Cerebellar cortex (tissue), 1 donor: ENCODE measurements around the gene CNTNAP2.
A peak's percentile ranks its signal among the peaks of the same experiment; 100 is the strongest.

Source experiments
- DNase-seq: peaks from one replicate; pipeline ENCODE4 v3.0.0-alpha.2; 2015; ENCODE audit warnings: low spot score

The CNTNAP2 gene

DNA sequence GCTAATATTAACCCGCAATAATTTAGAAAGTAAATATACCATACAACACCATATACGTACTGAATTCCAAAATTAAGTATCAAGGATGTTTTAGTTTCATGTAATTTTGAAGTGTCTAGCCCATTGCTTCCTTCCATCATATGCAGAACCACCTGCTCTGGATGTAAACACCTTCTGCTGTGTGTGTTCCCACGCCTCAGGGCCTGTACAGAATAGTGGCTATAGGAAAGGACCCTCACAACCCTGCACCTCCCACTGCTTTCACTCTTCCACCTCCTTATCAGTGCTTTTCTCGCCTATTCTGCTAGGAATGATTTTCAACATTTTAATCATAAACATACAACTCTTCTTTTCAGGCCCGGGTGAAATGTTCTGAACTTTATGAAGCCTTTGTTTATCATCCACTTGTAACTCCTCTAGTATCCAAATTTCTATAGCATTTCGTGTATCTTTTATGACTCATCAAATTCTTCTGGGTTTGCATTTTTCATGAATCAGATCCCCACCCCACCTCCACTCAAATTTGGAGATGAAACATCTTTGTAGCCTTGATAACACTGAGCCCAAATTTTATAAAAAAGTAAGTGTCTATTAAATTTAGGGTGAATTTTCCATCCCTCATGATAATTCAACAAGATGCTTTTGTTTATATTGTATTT lies 1367.2 kb downstream of the CNTNAP2 start:
- DNase-seq, result no peak

DNA sequence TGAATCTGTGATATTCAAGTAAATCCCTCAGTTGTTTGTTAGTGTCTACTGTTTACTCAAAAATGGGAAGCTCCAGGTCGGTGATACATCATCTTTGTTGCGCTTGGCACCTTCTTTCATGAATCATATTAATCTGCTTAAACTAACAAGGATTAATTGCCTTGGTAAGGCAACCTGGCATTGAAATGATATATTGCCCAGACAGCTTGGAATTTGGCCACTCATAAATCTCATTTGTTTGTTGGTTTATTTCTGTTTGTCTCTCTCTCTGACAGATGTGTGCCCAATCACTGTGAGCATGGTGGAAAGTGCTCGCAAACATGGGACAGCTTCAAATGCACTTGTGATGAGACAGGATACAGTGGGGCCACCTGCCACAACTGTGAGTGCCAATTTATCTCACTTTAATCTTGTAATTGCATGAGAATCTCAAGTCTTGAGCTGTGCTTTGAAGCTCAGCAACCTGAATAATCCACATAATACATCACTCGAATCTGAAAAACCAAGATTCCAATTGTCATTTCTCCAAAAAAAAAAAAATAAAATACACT lies 1369.1 kb downstream of the CNTNAP2 start:
- no peak for DNase-seq

DNA sequence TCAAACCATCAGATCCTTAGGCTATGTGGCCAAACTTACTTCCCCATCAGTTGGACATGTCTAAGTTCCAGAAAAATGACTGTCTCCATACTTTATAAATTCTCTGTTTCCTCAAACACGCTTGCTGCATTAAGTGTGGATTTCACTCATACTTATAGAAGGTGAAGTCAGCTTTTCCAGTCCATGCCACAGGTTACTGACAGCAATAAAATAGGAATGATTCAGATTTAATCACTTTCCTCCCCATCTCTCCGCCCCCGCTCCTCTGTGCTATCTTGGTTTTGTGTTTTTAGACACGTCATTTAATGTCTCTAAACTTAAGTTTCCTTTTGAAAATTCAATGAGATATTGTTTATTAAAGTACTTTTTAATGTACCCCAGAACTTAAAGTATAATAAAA lies 1376.0 kb downstream of the CNTNAP2 start:
- DNase-seq, result no peak

DNA sequence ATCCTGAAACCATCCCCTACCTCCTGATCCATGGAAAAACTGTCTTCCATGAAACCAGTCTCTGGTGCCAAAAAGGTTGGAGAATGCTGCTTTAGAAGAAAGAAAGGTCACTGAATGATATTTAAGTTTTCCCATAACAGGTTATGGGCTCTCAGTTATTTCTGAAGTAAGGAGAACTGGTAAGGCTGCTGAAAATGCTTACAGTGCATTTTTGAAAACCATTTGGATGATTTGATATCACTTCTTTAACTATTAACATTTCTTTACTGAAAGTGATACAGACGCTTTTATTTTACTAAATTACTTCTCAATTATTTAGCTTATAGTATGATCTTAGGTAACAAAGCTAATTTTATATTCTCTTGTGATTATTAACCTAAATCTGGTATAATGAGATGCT lies 1379.6 kb downstream of the CNTNAP2 start:
- no peak for DNase-seq

DNA sequence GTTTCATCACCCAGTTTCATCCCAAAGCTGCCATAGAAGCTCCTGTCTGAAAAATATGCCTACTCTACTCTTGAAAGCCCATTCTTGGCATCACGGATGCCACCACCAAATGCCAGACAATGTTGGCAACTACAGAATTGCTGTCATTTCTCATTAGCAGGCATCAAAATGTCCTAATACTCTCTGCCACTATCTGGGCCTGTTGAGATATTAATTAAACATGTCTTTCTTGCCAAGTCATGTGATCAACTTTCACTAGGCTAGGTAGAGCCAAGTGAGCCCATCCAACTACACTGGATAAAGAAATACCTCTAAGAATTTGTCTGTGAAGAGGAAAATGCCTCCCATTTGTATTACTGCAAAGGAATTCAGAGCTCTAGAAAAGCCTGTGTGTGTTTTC lies 1380.6 kb downstream of the CNTNAP2 start:
- peak; percentile 87 for DNase-seq

DNA sequence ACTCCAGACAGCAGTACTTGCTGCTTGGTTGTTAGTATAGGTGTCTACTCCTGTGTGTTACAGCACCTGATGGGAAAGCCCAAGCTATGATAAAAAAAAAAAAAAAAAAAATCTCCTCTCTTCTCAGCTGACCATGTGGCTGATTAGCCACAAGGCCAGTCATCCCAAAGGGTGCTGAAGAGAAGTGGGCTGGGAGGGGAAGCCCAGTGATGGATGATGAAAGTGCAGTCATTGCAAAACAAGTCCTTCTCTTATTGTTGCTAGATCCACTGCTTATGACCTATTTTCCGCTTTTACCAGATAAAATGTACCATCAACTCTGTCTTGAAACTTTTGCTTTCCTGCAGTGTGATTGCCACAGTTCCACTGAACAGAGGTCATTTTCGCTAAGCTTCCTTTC lies 1381.5 kb downstream of the CNTNAP2 start:
- DNase-seq, result no peak

DNA sequence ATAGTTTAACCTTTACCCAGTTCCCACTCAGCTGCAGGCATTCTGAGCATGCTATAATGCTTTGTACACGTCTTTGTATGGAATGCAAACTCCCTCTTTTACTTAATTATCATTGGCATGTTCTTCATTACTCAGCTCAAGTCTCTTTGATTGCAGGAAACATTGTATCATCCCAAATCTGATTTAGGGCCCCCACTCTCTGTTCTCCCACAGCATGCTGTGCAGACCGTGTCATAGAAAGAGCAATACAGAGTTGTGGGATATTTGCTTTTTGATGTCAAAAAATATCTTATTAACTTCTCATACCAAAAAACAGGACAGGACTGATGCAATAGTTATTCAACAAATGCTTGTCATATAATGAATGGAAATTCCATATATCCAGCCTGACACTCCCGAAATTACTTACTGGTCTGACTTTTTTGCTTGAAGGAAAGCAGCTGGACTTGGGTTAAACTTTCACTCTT lies 1392.5 kb downstream of the CNTNAP2 start:
- no peak for DNase-seq

DNA sequence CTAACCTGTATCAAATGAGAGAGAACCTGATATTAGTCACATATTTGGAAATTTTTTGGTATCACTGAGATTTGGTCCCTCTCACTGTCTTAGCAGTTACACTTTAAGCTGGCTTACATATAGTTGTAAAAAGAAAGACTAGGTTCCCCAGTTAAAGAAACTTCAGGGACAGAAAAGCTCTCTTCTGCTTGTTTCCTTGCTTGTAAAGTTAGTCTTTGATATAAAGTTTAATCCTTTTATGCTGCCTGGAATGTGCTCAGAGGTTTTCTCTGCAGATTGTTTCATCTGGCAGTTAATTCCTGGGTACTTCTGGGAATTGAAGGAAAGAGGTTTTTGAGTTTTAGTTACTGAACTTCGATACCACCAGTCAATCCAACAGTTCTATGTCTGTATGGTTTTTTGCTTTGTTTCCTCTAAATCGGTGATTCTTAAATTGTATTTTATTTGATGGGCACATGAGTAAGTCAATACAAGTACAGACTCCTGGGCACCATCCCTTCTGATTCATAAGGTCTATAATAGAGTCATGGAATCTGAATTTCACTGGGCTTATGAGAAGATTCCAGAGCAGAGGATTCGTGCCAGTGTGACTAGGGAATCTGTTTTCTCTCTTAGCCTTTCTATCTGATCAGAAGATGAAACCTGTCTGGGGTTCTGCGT lies 1393.1 kb downstream of the CNTNAP2 start:
- DNase-seq, result no peak

DNA sequence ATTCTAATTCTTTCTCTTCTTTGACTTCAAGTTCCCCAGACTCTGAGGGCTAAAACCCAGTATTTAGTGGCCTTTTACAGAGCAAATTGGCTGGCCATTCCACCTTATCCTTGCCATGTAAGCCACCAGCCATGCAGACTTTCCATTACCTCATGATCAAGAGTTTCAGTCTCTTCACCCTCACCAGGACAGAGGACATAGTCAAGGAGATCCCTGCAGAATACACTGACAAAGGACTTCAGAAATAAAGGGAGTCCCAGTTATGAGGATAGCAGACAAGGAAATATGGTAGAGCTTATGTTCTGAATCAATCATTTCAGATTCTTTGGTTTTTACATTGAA lies 1393.6 kb downstream of the CNTNAP2 start:
- DNase-seq, result no peak

DNA sequence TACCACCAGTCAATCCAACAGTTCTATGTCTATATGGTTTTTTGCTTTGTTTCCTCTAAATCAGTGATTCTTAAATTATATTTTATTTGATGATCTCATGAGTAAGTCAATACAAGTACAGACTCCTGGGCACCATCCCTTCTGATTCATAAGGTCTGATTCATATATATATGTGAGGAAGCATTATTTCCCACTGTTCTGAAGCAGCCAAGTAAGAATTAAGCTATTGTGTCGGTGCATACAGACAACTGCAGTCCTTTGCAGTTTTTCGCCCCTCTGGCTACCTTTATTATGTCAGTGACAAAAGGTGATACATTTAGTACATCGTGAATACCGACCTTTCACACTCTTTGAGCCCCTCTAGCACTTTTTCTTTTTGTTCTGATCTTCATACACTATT lies 1394.3 kb downstream of the CNTNAP2 start:
- no peak for DNase-seq

DNA sequence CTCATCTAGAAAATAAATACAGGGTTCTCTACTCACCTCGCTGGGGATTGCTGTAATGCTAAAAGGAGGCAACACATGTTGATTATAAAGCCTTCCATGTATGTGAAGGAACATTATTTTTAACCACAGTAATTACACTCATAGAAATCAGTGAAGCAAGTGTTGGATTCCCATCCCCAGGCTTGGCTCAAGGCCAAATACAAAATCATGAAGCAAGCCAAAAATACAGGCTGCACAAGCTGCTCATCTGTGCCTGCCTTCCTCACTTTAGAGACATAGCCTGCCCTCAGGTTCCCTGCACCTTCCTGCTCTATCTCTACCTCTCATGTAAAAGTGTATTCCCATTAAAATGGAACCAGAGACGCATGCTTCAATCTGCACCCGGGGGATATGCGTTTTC lies 1396.8 kb downstream of the CNTNAP2 start:
- peak; percentile 9 for DNase-seq

DNA sequence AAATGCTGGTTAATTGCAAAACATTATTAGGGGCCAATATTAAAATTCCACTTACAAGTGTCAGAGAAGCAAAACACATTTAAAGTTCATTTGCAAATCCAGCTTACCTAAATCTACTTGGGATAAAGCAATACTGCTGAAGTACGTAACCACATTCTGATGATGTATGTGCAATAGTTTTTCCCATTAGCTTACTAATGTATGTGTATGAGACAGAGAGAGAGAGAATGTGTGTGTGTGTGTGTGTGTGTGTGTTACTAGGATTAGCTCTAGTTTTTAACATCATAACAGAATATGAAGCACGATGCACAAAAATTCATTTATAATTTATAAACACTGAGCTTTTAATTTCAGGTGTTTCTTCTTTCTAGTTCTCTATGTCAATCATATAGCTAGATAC lies 1399.8 kb downstream of the CNTNAP2 start:
- no peak for DNase-seq

DNA sequence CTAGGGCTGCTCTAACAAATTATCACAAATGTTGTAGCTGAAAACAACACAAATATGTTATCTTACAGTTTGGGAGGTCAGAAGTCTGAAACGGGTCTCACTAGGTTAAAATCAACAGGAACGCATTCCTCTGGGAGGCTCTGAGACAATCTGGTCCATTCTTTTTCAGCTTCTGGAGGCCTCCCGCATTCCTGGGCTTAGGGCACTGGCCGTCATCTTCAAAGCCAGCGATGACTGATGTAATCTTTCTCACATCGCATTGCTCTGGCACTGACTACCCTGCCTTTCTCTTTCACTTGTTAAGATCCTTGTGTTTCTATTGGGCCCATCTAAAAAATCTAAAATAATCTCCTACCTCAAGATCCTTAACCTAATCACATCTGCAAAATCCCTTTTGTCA lies 1402.5 kb downstream of the CNTNAP2 start:
- no peak for DNase-seq

DNA sequence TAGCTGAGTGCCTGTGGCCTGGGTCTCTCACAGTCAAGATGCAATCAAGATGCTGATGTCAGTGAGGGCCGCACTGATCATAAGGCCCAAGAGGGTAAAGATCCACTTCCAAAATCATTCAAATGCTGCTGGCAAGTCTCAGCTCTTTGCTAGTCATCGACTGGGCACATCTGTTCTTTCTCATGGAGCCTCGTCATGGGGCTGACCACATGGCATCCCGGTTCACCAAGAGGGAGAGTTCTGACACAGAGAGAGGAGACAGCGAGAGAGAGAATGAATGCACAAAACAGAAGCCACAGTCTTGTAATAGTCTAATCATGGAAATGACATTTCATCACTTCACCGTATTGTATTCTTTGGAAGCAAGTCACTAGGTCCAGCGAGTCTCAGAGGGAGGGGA lies 1406.5 kb downstream of the CNTNAP2 start:
- no peak for DNase-seq

DNA sequence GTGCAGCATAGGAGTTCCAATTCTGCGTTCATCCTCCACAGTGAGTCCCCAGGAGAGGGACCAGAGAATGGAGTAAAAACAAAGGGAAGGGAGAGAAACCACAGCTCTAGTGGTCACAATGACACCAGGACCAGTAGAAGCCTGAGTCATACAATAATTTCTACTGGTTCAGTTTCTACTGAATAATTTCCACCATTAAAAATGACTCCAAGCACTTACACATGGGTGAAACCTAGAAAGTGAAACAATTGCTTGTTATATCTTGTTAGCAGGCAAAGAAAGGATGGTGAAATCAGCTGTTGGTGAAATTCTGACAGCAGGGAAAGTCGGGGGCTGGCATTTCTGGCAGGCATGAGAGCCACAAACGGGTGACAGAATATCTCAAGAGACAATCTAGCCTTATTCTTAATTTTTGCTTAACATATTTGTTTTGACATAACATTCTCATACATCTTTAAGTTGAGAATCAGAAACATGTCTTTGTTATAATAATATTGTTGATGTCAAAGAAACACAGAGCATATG lies 1408.2 kb downstream of the CNTNAP2 start:
- no peak for DNase-seq

DNA sequence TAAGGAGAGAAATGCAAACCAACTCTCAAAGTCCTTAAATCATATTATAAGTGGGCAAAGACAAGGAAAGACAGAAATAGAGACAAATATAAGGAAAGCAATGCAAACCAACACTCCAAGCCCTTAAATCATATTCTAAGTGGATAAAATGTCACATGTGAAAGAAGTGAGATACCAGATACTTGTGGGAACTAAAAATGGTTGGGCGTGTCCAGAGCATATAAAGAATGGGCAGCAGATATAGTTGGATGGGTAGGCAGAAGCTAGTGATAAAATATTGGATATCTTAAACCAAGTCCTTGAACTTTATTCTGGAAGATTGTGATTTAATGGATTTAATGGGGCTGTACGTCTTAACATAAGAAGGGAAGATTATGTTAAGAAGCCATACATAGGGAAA lies 1408.7 kb downstream of the CNTNAP2 start:
- no peak for DNase-seq

DNA sequence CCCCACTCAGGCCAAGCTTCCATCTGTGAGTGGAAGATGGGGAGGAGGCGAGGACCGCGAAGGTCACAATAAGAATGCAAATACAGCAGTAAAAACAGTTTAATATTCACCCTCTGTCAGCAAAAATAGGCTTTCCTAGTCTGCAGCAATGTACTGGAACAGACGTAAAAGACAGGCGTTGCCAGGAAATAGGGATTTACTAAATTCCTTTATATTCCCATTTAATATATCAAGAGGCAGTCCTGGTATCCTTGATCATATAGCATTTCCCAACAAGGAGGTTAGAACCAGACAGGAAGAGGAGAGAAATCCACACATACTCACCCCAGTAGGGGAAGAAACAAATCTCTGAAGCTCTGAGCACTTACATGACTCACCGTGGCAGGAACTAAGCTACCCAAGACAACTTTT lies 1419.1 kb downstream of the CNTNAP2 start:
- DNase-seq, result no peak

DNA sequence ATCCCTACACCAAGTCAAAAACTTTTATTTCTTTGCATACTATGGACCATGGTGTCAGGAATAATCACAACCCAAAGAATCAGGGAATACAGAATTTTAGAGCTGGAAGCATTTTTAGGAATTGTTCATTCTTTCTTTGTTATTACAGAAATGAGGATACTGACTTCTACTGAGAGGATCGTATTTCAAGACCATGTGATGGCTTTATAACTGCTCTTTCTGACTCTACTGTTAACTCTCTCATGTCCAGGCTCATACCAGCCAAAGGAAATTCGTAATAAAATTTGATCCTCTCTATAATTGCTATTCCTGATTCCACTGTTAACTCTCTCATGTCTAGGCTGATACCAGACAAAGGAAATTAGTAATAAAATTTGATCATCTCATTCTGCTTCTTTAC lies 1423.1 kb downstream of the CNTNAP2 start:
- no peak for DNase-seq

DNA sequence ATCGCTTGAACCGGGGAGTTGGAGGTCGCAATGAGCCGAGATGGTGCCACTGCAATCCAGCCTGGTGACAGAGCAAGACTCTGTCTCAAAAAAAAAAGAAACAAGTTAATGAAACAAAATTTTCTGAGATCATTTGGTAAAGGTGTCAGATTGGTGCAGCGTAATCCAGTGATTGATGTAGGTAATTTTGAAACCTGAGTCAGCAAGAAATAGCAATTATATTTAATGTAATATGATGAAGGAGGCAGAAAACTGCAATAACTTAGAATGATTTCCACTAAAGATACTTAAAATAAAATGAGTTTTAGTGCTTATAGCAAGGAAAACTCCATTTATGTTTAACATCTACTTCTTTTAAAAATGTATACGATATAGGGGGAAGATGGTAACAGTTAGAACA lies 1424.1 kb downstream of the CNTNAP2 start:
- DNase-seq, result no peak

DNA sequence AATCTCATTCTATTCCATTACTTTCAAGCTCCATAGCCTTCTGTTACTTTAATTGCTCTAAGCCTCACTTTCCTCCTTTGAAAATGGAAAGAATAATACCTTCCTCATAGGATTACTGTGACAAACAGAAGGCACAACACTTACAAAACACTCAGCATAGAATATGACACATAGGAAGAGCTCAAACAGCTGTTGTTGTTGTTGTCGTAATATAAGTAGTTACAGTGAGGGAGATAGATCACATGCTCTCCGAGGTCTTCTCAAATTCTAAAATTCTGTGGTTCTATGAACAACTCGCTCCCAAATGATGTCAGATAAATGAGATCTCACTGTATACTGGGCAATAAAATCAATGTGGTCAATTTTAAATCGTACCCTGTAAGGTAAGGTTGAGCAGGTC lies 1424.7 kb downstream of the CNTNAP2 start:
- DNase-seq, result no peak

DNA sequence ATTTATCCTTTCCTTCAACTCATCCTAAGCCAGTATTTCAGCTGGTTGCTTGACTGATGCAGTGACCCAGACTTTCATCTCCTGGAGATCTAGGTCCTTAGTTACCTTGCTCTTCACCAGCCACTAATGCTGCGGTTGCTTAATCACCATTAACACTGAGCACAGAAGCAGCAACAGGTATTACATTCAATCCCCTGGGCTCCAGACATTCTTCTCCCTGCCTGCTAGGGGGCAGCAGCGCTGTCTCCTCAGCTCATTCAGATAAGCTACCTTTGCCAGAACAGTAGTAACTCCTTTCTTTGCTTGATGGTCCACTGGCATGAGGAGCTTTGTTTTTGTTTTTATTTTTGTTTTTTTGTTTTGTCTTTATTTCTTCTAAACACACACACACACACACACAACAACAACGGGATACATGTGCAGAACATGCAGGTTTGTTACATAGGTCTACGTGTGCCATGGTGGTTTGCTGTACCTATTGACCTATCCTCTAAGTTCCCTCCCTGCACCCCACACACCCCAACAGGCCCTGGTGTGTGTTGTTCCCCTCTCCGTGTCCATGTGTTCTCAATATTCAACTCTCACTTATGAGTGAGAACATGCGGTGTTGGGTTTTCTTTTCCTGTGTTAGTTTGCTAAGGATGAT lies 1430.8 kb downstream of the CNTNAP2 start:
- DNase-seq, result no peak

DNA sequence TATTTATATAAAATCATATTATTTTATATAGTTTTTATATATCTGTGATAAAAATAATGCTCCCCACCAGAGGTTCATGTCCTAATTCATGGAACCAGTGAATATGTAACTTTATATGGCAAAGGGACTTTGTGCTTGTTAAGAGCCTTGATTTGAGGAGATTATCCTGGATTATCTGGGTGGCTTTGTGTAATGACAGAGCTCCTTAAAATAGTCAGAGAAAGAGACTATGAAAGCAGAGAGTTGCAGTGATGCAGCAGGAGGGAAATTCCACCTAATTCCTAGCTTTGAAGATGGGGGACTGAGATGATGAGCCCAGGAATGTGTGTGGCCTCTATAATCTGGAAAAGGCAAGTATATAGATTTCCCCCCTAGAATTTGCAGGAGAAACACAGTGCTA lies 1439.7 kb downstream of the CNTNAP2 start:
- DNase-seq, result no peak

DNA sequence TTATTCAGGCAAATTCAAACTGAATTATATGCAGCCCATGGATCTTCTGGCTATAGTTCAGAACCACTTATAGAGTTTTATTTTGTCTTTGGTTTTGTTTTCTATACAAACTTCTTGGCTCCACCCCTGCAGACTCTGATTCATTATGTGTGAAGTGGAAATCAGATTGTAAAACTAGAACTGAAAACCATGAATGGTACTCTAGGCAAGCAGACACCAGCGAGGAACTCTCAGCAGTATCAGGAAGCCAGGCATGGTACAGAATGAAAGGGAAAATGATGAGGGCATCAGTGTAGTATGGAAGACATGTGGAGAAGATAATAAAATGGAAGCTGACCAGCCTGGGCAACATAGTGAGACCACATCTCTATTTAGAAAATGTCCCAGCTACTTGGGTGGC lies 1447.1 kb downstream of the CNTNAP2 start:
- no peak for DNase-seq
